Measurements from ENCODE around the gene FBXO11. TPM values are rescaled to one million over a fixed set of nuclear protein-coding genes. Genes with fewer than 3 reads are reported as not detected.
A peak's percentile ranks its signal among the peaks of the same experiment; 100 is the strongest.

Gene FBXO11
- total and polyA plus RNA-seq, 4 experiments from 2014 or later, result 4.7 to 87.3 (median 48.9) TPM

GRCh38 chr2:47772343-47772742 lies 134.0 kb downstream of the FBXO11 start:
- peaks cover 2 to 10% (median 4%) of the 10 kb centered on the region in 4 donors for H3K4me1 Mint-ChIP-seq
- DNase-seq, result no peak
- Histone ChIP-seq H3K27ac (ENCODE audit: low read depth, low read length) (no peak overlapping the region), H3K9me3 (ENCODE audit: control insufficient read depth in 1 of 2, low read length in 2 of 2) (no peaks in the 10 kb centered on the region), H3K27me3 (ENCODE audit: insufficient read depth, low read length) (no peaks in the 10 kb centered on the region), H3K36me3 (ENCODE audit: insufficient read depth, low read length) (no peaks in the 10 kb centered on the region), H3K4me1 (ENCODE audit: insufficient read depth, low read length) (peaks cover 8% of the 10 kb centered on the region), H3K4me3 (ENCODE audit: low read length in 2 of 2) (no peak overlapping the region)
- peaks cover 2 to 3% of the 10 kb centered on the region in 2 donors for H3K27me3 Mint-ChIP-seq
- CTCF ChIA-PET (ENCODE audit: partially characterized antibody), result interaction anchor here (0.6 kb wide), 1 partner anchor 19 kb away, joined by 3 read pairs; no protein-coding TSS in a partner anchor
- H3K9me3 Mint-ChIP-seq, result peaks cover 0 to 3% (median 0%) of the 10 kb centered on the region in 8 donors
- intact Hi-C loops (cut with micrococcal nuclease), result no loop called here
- POLR2A ChIA-PET (ENCODE audit: partially characterized antibody), result interaction anchor here (0.6 kb wide), 1 partner anchor 30 kb away, joined by 3 read pairs; no protein-coding TSS in a partner anchor
- H3K27ac Mint-ChIP-seq, result no peak overlapping the region
- H3K36me3 Mint-ChIP-seq, result no peaks in the 10 kb centered on the region
- no peak overlapping the region for H3K4me3 Mint-ChIP-seq

- Mint-ChIP-seq H3K4me3 (no peak overlapping the region), H3K4me1 (peaks cover 2 to 10% (median 4%) of the 10 kb centered on the region in 4 donors), H3K9me3 (peaks cover 0 to 3% (median 0%) of the 10 kb centered on the region in 8 donors), H3K36me3 (no peaks in the 10 kb centered on the region), H3K27ac (no peak overlapping the region), H3K27me3 (peaks cover 2 to 3% of the 10 kb centered on the region in 2 donors)
- H3K4me3 ChIP-seq (ENCODE audit: low read length in 2 of 2), result no peak overlapping the region
- H3K27me3 ChIP-seq (ENCODE audit: insufficient read depth, low read length), result no peaks in the 10 kb centered on the region
- H3K4me1 ChIP-seq (ENCODE audit: insufficient read depth, low read length), result peaks cover 8% of the 10 kb centered on the region
- intact Hi-C loops (cut with micrococcal nuclease), result no loop called here
- CTCF ChIA-PET (ENCODE audit: partially characterized antibody), result interaction anchor here (3.0 to 3.4 kb wide), 2 partner anchors 11 to 436 kb away, joined by 13 read pairs; partner anchors contain the start of gene MSH6
- H3K36me3 ChIP-seq (ENCODE audit: insufficient read depth, low read length), result no peaks in the 10 kb centered on the region
- no peak for DNase-seq
- no peaks in the 10 kb centered on the region for H3K9me3 ChIP-seq (ENCODE audit: control insufficient read depth in 1 of 2, low read length in 2 of 2)
- POLR2A ChIA-PET (ENCODE audit: partially characterized antibody), result interaction anchor here (1.2 kb wide), 1 partner anchor 11 kb away, joined by 6 read pairs; no protein-coding TSS in a partner anchor
- H3K27ac ChIP-seq (ENCODE audit: low read depth, low read length), result no peak overlapping the region
Observed at GRCh38 chr2:47771211-47771610, 135.1 kb downstream of the FBXO11 start.

GRCh38 chr2:47769318-47769717 lies 137.0 kb downstream of the FBXO11 start:
- Histone ChIP-seq H3K36me3 (ENCODE audit: insufficient read depth, low read length) (no peaks in the 10 kb centered on the region), H3K27ac (ENCODE audit: low read depth, low read length) (no peak overlapping the region), H3K4me3 (ENCODE audit: low read length in 2 of 2) (no peak overlapping the region), H3K27me3 (ENCODE audit: insufficient read depth, low read length) (no peaks in the 10 kb centered on the region), H3K9me3 (ENCODE audit: control insufficient read depth in 1 of 2, low read length in 2 of 2) (no peaks in the 10 kb centered on the region), H3K4me1 (ENCODE audit: insufficient read depth, low read length) (peaks cover 8% of the 10 kb centered on the region)
- Mint-ChIP-seq H3K27ac (no peak overlapping the region), H3K27me3 (peaks cover 2 to 3% of the 10 kb centered on the region in 2 donors), H3K4me3 (no peak overlapping the region), H3K36me3 (no peaks in the 10 kb centered on the region), H3K9me3 (peaks cover 0 to 3% (median 0%) of the 10 kb centered on the region in 8 donors), H3K4me1 (peaks cover 2 to 10% (median 4%) of the 10 kb centered on the region in 4 donors)
- CTCF ChIA-PET (ENCODE audit: partially characterized antibody), result interaction anchor here (1.0 to 3.4 kb wide), 3 partner anchors 9 to 434 kb away, joined by 4 to 13 read pairs (median 13); partner anchors contain the start of gene MSH6
- POLR2A ChIA-PET (ENCODE audit: partially characterized antibody), result no interaction called here
- no peak for DNase-seq
- intact Hi-C loops (cut with micrococcal nuclease), result loop anchor here (2.0 to 5.0 kb wide), 2 partner anchors 333 to 382 kb away; no protein-coding TSS in a partner anchor

GRCh38 chr2:47767880-47768609 lies 138.3 kb downstream of the FBXO11 start:
- Mint-ChIP-seq H3K9me3 (peaks cover 0 to 3% (median 0%) of the 10 kb centered on the region in 8 donors), H3K27ac (no peak overlapping the region), H3K36me3 (no peaks in the 10 kb centered on the region), H3K4me1 (peaks cover 2 to 10% (median 4%) of the 10 kb centered on the region in 4 donors), H3K4me3 (peak overlapping the region; percentile 41 to 78 (median 66)), H3K27me3 (peaks cover 2 to 3% of the 10 kb centered on the region in 2 donors)
- Histone ChIP-seq H3K4me1 (ENCODE audit: insufficient read depth, low read length) (peaks cover 8% of the 10 kb centered on the region), H3K27ac (ENCODE audit: low read depth, low read length) (no peak overlapping the region), H3K9me3 (ENCODE audit: control insufficient read depth in 1 of 2, low read length in 2 of 2) (no peaks in the 10 kb centered on the region), H3K4me3 (ENCODE audit: low read length in 2 of 2) (no peak overlapping the region), H3K36me3 (ENCODE audit: insufficient read depth, low read length) (no peaks in the 10 kb centered on the region), H3K27me3 (ENCODE audit: insufficient read depth, low read length) (no peaks in the 10 kb centered on the region)
- POLR2A ChIA-PET (ENCODE audit: partially characterized antibody), result interaction anchor here (0.5 to 0.9 kb wide), 2 partner anchors 12 to 380 kb away, joined by 3 read pairs; no protein-coding TSS in a partner anchor
- CTCF ChIA-PET (ENCODE audit: partially characterized antibody), result interaction anchor here (0.6 to 5.2 kb wide), 46 partner anchors 10 to 850 kb away, joined by 3 to 78 read pairs (median 4); partner anchors contain the start of genes MSH2 and MSH6
- DNase-seq, result peak; percentile 41 to 70 (median 56)
- intact Hi-C loops (cut with micrococcal nuclease), result loop anchor here (1.0 to 5.0 kb wide), 4 partner anchors 247 to 381 kb away; no protein-coding TSS in a partner anchor

- DNase-seq, result no peak
- Mint-ChIP-seq H3K9me3 (peaks cover 0 to 3% (median 0%) of the 10 kb centered on the region in 8 donors), H3K4me1 (peaks cover 2 to 10% (median 4%) of the 10 kb centered on the region in 4 donors), H3K27me3 (peaks cover 2 to 3% of the 10 kb centered on the region in 2 donors), H3K36me3 (no peaks in the 10 kb centered on the region), H3K4me3 (peak overlapping the region in 1 of 8 donors; percentile 78), H3K27ac (no peak overlapping the region)
- intact Hi-C loops (cut with micrococcal nuclease), result loop anchor here (5.0 kb wide), 1 partner anchor 380 kb away; no protein-coding TSS in a partner anchor
- Histone ChIP-seq H3K4me3 (ENCODE audit: low read length in 2 of 2) (no peak overlapping the region), H3K36me3 (ENCODE audit: insufficient read depth, low read length) (no peaks in the 10 kb centered on the region), H3K27me3 (ENCODE audit: insufficient read depth, low read length) (no peaks in the 10 kb centered on the region), H3K9me3 (ENCODE audit: control insufficient read depth in 1 of 2, low read length in 2 of 2) (no peaks in the 10 kb centered on the region), H3K4me1 (ENCODE audit: insufficient read depth, low read length) (peaks cover 8% of the 10 kb centered on the region), H3K27ac (ENCODE audit: low read depth, low read length) (no peak overlapping the region)
- CTCF ChIA-PET (ENCODE audit: partially characterized antibody), result interaction anchor here (0.6 to 5.2 kb wide), 46 partner anchors 11 to 849 kb away, joined by 3 to 78 read pairs (median 4); partner anchors contain the start of gene MSH2
- POLR2A ChIA-PET (ENCODE audit: partially characterized antibody), result interaction anchor here (0.5 to 0.9 kb wide), 2 partner anchors 13 to 379 kb away, joined by 3 read pairs; no protein-coding TSS in a partner anchor
Observed at GRCh38 chr2:47767497-47767844, 138.8 kb downstream of the FBXO11 start.

GRCh38 chr2:47751856-47752414 lies 154.4 kb downstream of the FBXO11 start:
- Mint-ChIP-seq H3K27ac (peak overlapping the region in 3 of 7 donors; percentile 80 to 88 (median 87)), H3K9me3 (peaks cover 0 to 14% (median 5%) of the 10 kb centered on the region in 8 donors), H3K27me3 (peaks cover 0 to 1% of the 10 kb centered on the region in 2 donors), H3K36me3 (peaks cover under 1 to 1% of the 10 kb centered on the region in 2 donors), H3K4me1 (peaks cover 0 to 12% (median 3%) of the 10 kb centered on the region in 4 donors), H3K4me3 (peak overlapping the region in 3 of 8 donors; percentile 46 to 85 (median 50))
- no peak for DNase-seq
- H3K4me3 ChIP-seq (ENCODE audit: low read length in 2 of 2), result no peak overlapping the region
- POLR2A ChIA-PET (ENCODE audit: partially characterized antibody), result no interaction called here
- intact Hi-C loops (cut with micrococcal nuclease), result no loop called here
- no peak overlapping the region for H3K27ac ChIP-seq (ENCODE audit: low read depth, low read length)
- no peaks in the 10 kb centered on the region for H3K9me3 ChIP-seq (ENCODE audit: control insufficient read depth in 1 of 2, low read length in 2 of 2)
- no peaks in the 10 kb centered on the region for H3K36me3 ChIP-seq (ENCODE audit: insufficient read depth, low read length)
- no peaks in the 10 kb centered on the region for H3K4me1 ChIP-seq (ENCODE audit: insufficient read depth, low read length)
- CTCF ChIA-PET (ENCODE audit: partially characterized antibody), result interaction anchor here (0.7 kb wide), 1 partner anchor 361 kb away, joined by 4 read pairs; no protein-coding TSS in a partner anchor
- H3K27me3 ChIP-seq (ENCODE audit: insufficient read depth, low read length), result no peaks in the 10 kb centered on the region

Data from CD4-positive, alpha-beta memory T cell (primary cell).